ENCODE results near the gene RASGRP1.

RASGRP1 gene

GRCh38 chr15:38577424-38577987 is 12.9 kb upstream of the RASGRP1 start:
- no peak for TF ChIP-seq FOXP2 (optimal IDR thresholded peaks at IDR 0.05; ENCODE audit: borderline replicate concordance, extremely low read depth, extremely low read length, insufficient read depth)
- no peak for TF ChIP-seq POLR2AphosphoS5 (IDR thresholded peaks at IDR 0.05; ENCODE audit: low read depth, low read length)
- TF ChIP-seq SIN3A (IDR thresholded peaks at IDR 0.05; ENCODE audit: borderline replicate concordance, insufficient read depth, low read length) = no peak
- no peak for TF ChIP-seq REST (IDR thresholded peaks at IDR 0.05; ENCODE audit: insufficient read depth in 1 of 2, low read depth in 2 of 2, low read length in 2 of 2)
- TF ChIP-seq TAF1 (IDR thresholded peaks at IDR 0.05; ENCODE audit: borderline replicate concordance, insufficient read depth, low read length) = no peak

- TF ChIP-seq POLR2AphosphoS5 (IDR thresholded peaks at IDR 0.05; ENCODE audit: low read depth, low read length) (no peak), FOXP2 (optimal IDR thresholded peaks at IDR 0.05; ENCODE audit: borderline replicate concordance, extremely low read depth, extremely low read length, insufficient read depth) (no peak), REST (IDR thresholded peaks at IDR 0.05; ENCODE audit: insufficient read depth in 1 of 2, low read depth in 2 of 2, low read length in 2 of 2) (no peak), TAF1 (IDR thresholded peaks at IDR 0.05; ENCODE audit: borderline replicate concordance, insufficient read depth, low read length) (no peak), SIN3A (IDR thresholded peaks at IDR 0.05; ENCODE audit: borderline replicate concordance, insufficient read depth, low read length) (no peak)
Observed at GRCh38 chr15:38576837-38577236, 12.2 kb upstream of the RASGRP1 start.

GRCh38 chr15:38576261-38576660 is 11.6 kb upstream of the RASGRP1 start:
- no peak for TF ChIP-seq TAF1 (IDR thresholded peaks at IDR 0.05; ENCODE audit: borderline replicate concordance, insufficient read depth, low read length)
- TF ChIP-seq FOXP2 (optimal IDR thresholded peaks at IDR 0.05; ENCODE audit: borderline replicate concordance, extremely low read depth, extremely low read length, insufficient read depth) = no peak
- no peak for TF ChIP-seq SIN3A (IDR thresholded peaks at IDR 0.05; ENCODE audit: borderline replicate concordance, insufficient read depth, low read length)
- TF ChIP-seq REST (IDR thresholded peaks at IDR 0.05; ENCODE audit: insufficient read depth in 1 of 2, low read depth in 2 of 2, low read length in 2 of 2) = no peak
- TF ChIP-seq POLR2AphosphoS5 (IDR thresholded peaks at IDR 0.05; ENCODE audit: low read depth, low read length) = no peak

GRCh38 chr15:38565287-38565670 is 665 bp upstream of the RASGRP1 start:
- TF ChIP-seq REST (IDR thresholded peaks at IDR 0.05; ENCODE audit: insufficient read depth in 1 of 2, low read depth in 2 of 2, low read length in 2 of 2) (no peak), POLR2AphosphoS5 (IDR thresholded peaks at IDR 0.05; ENCODE audit: low read depth, low read length) (no peak), TAF1 (IDR thresholded peaks at IDR 0.05; ENCODE audit: borderline replicate concordance, insufficient read depth, low read length) (no peak), SIN3A (IDR thresholded peaks at IDR 0.05; ENCODE audit: borderline replicate concordance, insufficient read depth, low read length) (no peak), FOXP2 (optimal IDR thresholded peaks at IDR 0.05; ENCODE audit: borderline replicate concordance, extremely low read depth, extremely low read length, insufficient read depth) (no peak)

Data from PFSK-1 (cell line).